RKO (cell line): ENCODE measurements around the gene ABCA13.
"Not testable (repeated sequence)": the region's sequence is repeated elsewhere in the genome, so short reads cannot be mapped to it uniquely, and the experiment has no call there.

ENCODE experiments used
- DNase-seq: peaks from one replicate; pipeline ENCODE4 v3.0.0-alpha.2; 2016; ENCODE audit warnings: low spot score

The ABCA13 gene

DNA sequence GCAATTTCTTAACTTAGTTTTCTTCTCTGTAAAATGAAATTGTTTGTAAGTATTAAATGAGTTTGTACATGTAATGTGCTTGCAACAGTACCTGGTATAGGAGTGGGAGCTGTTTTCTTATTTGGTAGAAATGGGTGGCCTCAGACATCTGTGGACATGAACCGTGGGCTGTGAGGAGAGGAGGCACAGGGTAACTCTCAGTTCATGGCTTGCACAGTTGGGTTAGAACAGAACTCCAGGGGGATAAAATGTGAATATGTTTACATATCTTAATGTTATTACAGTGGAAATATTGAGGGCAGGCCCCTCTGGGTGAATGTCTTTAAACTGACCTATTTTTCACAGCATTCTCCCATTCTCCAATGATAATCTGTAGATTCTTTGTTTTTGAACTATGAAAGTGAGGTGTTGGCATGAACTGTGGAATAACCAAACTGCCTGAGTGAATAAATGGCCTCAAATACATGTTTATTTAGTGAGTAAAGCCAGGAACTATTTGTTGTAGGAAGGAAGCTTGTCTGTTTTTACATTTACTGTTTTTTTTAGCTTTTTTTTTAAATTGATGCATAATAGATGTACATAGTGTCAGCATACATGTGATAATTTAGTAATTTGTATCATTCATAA is 2.6 kb downstream of the ABCA13 start:
- DNase-seq: no peak

DNA sequence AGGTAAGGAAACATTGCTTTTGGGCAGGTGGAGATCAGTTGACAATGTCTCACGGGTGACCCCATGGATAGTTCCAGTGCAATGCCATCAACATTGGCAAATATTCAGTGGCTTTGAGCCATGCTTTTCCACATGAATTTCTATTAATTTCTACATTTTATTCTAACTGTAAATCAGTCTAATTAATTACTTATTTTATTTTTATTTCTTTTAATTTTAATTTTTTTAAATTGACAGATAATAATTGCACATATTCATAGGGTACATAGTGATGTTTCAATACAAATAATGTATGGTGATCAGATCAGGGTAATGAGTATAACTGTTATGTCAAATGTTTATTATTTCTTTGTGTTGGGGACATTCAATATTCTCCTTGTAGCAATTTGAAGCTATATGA is 3.8 kb downstream of the ABCA13 start:
- no peak for DNase-seq

DNA sequence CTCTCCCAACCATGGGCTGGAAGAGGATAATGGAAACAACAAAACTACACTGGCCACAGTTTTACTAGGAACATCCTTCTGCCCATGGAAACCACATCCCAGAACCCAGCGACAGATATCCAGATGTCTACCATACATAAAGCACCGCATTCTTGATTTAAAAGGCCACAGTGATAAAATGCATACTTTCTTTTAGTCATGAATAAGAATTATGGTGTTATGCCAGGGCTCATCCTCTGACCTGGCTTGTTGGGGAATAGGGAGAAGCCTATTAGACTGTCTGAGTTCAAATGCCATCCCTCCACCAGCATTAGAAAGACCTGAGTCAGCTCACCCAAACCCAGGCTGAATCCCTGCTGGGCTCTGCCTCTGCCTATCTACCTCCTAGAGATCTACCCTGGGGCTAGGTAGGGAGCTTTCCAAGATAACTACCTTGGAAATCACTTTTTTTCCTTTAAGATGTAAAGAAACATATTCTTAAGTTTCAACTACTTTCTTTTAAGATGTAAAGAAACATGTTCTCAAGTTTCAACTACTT is 5.2 kb downstream of the ABCA13 start:
- no peak for DNase-seq

DNA sequence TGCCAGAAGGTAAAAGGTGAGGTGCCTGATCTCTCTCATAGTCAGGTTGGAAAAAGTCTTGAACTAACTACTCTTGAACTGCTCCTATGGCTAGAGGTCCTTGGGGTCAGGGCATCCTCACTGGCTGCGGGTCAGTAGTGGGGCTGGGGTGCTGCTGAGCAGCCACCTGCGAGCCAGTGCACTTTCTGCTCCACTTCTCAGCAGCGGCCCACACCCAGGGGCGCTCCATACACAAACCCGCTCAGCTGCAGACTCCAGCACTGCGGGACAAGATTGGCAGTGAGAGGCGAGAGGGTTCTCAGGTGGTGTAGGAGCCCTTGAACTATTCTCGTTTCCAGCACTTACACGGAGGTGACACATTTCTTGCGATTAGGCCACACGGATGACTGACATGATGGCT is 6.0 kb downstream of the ABCA13 start:
- DNase-seq: no peak

DNA sequence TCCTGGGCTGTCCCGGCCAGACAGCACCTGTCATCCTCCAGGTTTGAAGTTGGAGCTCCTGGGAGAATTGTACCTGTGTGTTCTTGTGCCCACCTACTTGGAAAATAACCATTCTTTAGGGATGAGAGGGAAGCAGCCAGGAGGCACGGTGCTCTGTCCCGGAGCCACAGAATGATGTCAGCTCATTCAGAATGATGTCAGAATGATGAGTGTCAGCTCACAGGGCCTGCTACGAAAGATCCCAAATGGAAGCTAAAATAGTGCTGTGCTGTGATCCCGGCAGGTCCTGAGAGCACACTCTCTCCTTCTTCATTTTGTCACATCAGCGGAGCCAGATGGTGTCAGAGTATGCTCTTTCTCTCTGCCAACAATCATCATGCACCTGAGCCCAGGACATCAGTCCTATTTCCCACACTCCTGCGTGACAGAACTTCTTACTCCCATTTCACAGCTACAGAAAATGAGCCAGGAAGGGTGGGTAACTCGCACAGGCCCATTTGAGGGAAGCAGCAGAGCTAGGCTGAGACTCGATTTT is 8.3 kb downstream of the ABCA13 start:
- no peak for DNase-seq

DNA sequence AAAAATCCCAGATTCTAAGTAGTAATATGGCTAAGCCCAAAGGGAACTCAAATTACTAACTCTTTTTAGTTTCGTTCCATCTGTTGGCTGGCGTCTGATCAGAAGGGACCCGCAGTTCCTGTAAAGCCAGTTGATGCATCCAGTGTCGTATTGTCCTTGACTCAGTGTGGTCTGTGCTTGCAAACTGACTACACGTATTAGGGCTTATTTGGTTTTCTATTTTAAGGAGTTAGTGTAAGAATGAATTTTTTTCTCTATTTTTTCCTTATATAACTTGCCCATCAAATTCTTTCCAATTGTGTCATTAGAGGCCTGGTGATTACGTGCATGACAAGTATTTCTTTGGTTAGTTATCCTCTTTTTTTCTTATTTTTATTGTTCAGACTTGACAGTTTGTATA is 9.7 kb downstream of the ABCA13 start:
- DNase-seq: no peak

DNA sequence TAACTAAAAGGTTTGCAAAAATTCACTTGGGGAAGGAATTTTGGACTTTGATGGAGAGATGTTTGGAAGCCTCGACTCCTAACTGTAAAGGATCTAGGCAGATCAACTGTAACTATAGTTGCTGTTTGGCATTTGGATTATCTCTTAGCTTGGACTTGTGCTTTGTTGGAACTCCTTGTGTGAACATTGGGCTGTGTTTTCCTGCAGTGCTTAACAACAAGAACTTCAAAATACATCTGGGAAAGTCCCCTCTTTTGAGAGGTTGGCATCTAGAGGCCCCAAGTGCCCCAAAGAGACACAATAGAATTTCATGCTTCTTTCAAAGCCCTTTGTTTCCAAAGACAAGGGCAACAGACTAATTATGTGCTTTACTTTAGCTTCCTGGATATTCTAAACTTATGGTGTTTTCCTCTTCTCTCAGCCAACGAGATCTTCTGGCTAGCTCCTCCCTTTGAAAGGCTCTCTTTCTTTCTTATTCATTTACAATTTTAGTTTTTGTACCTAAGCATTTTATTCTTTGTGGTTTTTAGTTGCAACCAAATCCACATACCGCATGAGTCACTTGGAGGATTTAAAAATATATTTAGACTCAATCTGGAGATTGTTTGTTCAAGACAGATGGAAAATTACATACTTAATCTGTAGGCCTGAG is 11.6 kb downstream of the ABCA13 start:
- no peak for DNase-seq

DNA sequence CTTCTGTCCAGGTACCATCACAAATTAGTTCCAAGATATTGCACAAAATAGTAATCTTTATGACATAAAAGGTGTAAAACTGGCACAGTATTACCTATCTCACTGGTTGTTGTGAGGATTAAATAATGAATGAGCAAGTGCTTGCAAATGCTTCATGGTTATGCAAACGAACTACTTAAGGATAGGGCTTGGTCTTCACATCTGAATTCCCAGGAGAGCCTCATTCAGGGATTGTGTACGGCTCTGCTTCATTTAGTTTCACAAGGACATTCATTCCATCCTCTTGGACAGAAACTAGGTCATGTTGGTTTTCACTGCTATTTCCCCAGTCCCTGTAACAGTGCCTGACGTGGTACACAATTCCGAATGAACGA is 12.1 kb downstream of the ABCA13 start:
- no peak for DNase-seq

DNA sequence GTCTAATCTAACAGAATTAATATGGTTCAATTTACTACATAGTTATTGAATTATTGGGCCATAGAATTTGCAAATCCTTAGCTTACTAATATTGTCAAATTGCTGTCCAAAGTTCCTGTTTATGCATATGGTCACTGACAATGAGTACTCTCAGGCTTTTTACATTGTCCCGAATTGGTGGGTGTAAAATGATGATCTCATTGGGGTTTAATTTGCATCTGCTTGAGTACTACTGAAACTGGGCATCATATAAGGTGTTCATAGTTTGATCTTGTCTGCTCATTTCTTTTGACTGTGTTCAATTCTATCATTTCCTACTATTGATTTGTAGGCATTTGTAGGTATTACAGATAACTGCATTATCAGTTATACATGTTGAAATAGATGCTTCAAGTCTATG is 12.7 kb downstream of the ABCA13 start:
- no peak for DNase-seq

DNA sequence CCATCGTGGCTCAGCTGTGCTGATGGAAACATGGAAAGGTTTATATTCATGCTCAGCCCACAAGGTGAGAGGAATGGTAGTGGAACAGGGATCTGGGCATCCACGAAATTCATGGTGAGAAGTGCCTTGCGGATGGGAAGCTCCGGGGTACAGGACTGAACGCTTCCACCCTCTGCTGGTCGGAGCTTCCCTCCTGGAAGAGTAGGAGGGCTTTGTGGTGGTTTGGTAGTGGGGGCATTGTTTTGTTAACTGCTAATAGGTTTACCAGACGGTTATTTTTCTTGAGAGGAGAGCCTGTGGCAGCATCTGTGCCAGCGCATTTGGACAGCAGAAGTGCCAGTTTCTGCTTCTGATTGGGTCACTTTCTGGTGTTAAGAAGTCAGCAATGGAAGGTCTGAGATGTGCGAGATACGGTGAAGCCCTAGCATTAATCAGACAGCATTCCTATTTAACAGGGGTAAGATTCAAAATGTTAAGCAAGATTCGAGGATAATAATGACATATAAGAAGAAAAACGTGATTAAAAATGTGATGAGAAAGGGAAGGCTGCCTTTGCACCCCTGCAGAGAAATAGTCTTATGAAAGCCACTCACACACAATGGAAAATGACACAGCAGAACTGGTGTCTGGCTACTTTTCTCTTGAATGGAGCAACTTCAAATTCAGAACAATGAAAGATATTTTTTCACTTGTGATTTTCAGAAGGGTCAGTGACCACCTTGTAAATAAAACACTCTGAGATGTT is 17.7 kb downstream of the ABCA13 start:
- no peak for DNase-seq

DNA sequence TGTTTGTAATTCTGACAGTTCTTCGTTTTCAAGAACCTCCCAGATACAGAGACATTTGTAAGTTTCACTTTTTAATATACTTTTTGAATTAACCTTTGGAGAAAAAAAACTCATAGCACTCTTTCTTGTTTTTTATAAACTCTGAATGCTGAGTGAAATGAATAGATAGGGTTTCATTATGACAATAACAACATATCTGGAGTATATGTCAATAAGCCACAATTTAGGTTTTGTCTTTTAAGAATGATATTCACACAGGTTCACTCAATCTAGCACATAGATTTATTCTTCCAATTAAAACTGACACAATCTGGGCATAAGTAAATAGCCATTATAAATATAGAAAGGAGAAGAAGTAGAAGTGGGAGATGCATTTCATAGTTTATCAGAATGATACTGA is 21.7 kb downstream of the ABCA13 start:
- DNase-seq: no peak

DNA sequence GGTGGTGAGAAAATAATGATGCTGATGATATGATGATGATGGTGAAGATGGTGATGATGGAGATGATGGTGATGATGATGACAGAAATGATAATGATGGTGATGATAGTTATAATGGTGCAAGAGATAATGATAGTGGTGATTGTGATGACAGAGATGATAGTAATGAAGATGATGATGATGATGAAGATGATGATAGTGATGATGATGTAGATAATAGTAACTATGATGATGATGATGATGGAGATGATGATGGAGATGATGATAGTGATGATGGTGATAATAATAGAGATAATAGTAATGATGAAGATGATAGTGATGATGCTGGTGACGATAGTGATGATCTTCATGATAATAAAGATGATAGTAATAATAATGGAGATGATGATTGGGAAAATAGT is 22.2 kb downstream of the ABCA13 start:
- DNase-seq: no peak

DNA sequence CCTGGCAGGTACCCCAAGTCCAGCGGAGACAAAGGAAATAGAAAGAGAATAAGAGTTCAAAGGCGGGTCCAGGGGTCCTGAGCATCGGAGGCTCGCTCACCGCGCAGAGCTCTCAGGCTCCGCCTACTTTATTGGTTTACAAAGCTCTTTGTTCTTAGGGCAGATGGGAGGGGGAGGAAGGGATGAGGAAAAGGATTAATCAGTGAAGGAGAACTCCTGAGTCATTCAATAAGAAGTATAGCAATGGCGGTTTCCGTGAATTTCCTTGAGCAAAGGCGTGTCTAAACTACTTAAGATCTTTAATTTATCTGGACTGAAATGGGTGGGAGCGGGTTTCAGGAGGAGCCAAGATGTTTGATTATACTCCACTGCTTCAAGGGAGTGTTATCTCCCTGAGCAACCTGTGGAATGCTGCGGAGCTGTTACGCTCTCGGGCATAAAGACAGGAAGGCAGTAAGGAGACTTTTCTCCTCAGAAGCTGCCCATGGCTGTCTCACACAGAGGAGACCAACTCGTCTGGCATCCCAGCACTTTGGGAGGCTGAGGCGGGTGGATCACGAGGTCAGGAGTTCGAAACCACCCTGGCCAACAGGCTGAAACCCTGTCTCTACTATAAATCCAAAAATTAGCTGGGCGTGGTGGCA is 29.8 kb downstream of the ABCA13 start:
- not testable (repeated sequence) for DNase-seq

DNA sequence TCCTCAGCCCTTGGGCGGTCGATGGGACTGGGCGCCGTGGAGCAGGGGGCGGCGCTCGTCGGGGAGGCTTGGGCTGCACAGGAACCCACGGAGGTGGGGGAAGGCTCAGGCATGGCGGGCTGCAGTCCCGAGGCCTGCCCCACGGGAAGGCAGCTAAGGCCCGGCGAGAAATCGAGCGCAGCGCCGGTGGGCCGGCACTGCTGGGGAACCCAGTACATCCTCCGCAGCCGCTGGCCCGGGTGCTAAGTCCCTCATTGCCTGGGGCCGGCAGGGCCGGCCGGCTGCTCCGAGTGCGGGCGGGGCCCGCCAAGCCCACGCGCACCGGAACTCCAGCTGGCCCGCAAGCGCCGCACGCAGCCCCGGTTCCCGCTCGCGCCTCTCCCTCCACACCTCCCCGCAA is 31.7 kb downstream of the ABCA13 start:
- DNase-seq: not testable (repeated sequence)

DNA sequence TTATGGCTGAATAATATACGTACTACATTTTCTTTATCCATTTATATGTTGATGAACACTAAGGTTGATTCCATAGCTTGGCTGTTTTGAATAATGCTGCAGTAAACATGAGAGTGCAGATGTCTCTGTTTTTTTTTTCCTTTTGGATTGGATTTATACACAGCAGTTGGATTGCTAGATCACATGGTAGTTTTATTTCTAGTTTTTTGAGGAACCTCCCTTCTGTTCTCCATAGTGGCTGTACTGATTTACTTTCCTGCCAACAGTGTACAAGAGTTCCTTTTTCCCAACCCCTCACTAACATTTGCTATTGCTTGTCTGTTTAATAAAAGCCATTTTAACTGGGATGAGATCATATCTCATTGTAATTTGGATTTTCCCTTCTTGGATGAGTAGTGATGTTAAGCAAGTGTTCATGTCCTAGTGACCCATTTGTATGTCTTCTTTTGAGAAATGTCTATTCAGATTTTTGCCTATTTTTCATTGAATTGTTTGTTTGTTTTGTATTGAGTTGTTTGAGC is 36.0 kb downstream of the ABCA13 start:
- DNase-seq: no peak

DNA sequence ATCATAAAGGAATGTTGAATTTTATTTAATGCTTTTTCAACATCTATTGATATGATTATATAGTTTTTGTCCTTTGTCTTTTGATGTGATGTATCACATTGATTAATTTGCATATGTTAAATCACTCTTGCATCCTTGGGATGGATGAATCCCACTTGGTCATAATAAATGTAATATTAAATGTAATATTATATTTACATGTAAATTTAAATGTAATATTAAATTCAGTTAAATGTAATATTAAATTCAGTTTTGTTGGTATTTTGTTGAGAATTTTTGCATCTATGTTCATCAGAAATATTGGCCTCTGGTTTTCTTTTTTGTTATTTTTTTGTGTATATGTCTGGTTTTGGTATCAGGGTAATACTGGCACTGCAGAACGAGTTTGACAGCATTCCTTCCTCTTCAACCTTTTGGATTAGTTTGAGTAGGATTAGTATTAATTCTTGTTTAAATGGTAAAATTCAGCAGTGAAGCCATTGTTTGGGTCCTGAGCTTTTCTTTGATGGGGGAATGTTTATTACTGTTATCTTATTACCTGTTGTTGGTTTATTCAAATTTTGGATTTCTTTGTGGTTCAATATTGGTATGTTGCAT is 37.8 kb downstream of the ABCA13 start:
- no peak for DNase-seq

DNA sequence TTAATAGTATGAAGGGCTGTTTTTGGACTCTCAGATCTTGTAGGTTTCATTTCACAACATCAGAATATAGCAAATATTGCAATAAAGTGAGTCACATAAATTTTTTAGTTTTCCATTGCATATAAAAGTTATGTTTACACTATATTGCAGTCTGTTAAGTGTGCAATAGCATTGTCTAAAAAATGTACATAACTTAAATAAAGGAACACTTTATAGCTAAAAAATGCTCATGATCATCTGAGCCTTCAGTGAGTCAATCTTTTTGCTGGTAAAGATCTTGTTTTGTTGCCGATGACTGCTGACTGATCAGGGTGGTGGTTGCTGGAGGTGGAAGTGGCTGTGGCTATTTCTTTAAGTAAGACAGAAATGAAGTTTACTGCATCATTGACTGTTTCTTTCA is 42.0 kb downstream of the ABCA13 start:
- no peak for DNase-seq

DNA sequence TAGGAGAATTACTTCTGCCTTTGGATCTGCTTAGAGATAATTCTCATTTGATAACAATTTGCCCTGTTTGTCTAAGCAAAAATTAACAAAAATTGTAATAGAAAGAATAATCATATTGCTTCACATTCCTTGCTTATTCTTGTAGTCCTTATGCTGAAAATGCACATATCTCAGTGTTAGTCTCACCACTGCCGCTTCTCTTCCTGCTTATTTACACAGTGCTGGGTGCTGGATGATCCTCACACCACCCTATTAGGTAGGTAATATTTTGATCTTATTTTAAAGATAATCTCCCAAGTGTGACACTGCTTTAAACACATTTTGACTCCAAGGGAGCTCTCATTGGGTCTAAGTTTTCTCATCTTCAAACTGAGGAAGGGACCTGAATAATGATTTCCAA is 46.0 kb downstream of the ABCA13 start:
- DNase-seq: no peak

DNA sequence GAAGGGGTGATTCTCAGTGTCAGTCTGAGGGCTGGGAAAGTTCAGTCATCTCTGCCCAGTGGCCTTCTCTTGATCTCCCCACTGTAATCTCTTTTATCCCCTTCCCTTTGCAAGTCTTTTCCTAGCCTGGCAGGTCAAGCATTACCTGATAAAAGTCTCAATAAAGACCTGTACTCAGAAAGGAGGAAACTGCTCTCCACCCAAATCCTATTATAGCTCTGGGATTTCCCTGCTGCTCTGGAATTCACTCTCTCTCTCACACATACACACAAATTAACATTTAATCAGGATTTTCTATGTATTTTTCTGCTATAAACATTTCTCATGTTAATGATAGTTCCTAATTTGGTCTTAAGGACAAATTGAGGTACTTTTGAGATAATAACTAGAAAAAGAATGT is 46.5 kb downstream of the ABCA13 start:
- DNase-seq: no peak

DNA sequence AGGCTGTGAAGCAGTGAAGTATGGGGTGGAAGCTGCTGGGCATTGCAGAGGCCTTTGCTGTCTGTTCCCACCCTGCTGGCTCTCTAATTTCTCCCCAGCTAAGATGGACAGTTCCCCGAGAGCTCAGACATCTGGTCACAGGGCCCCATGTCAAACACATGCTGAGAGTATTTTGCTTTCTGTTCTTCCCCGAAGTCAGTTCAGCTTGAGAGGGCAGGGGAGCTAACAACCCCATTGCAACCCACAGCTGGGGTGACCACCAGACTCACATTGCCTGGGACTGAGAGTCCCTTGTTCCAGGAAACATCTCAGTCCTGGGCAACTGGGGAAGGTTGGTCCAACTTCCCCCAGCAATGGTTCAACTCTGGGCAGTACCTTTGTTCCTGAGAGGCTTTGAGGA is 52.8 kb downstream of the ABCA13 start:
- DNase-seq: no peak

DNA sequence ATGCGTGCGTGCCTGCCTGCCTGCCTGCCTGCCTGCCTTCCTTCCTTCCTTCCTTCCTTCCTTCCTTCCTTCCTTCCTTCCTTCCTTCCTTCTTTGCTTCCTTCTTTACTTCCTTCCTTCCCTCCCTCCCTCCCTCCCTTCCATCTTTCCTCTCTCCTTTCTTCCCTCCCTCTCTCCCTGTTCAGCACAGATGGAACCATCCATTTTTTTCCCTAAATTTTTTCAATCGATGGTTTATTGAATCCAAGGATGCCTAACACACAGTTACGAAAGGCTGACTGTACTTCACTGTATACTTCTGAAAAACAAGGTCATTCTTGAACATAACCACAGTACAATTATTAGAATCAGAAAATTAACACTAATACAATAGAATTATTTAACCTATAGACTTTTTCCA is 53.8 kb downstream of the ABCA13 start:
- no peak for DNase-seq

DNA sequence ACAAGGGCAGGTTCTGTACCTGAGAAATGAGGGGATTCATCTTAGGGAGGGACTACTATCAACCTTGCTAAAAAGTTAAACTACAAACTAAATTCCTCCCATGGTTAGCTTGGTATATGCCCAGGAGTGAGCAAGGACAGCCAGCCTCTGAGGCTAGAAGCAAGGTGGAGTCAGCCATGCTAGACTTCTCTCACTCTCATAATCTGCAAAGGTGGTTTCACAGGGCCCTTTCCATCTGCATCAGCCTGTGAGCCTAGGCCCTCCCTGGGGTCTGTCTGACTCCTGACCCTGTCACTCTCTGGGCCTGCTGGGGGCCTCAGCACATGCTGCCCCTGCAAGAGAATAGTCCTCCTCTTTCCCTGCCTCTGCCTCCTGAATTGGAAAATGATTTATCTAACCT is 66.1 kb downstream of the ABCA13 start:
- DNase-seq: no peak
